Hepatocyte (in vitro differentiated cells): Measurements from ENCODE around the gene IFT27. TPM values are rescaled to one million over a fixed set of nuclear protein-coding genes. Genes with fewer than 3 reads are reported as not detected.

ENCODE experiments used
- DNase-seq: peaks from one replicate; pipeline ENCODE4 v3.0.0-alpha.2; 2016; ENCODE audit warnings: low spot score
- H2AFZ ChIP-seq: fragments of 200-600 bp; sonication (generic); 2 replicates; pipeline ENCODE4 v1.6.0; 2016; ENCODE audit warnings: antibody characterized with exemption, mild to moderate bottlenecking
- H3K27ac ChIP-seq: fragments of 200-600 bp; sonication (generic); 2 replicates; pipeline ENCODE4 v1.5.1; 2016; ENCODE audit warnings: mild to moderate bottlenecking
- H3K27me3 ChIP-seq: fragments of 200-600 bp; sonication (generic); 2 replicates; pipeline ENCODE4 v1.6.1; 2016
- H3K36me3 ChIP-seq: fragments of 200-600 bp; sonication (generic); replicated peaks from 2 replicates; pipeline ENCODE4 v1.5.1; 2016; ENCODE audit warnings: low read depth; ENCODE audit not compliant: insufficient read depth
- H3K4me1 ChIP-seq: fragments of 200-600 bp; sonication (generic); 2 replicates; pipeline ENCODE4 v1.5.1; 2016; ENCODE audit warnings: mild to moderate bottlenecking, moderate library complexity; ENCODE audit not compliant: insufficient read depth
- H3K4me2 ChIP-seq: fragments of 200-600 bp; sonication (generic); 2 replicates; pipeline ENCODE4 v1.6.0; 2016
- H3K4me3 ChIP-seq: fragments of 200-600 bp; sonication (generic); 2 replicates; pipeline ENCODE4 v1.5.1; 2016; ENCODE audit warnings: mild to moderate bottlenecking
- H3K79me2 ChIP-seq: fragments of 200-600 bp; sonication (generic); 2 replicates; pipeline ENCODE4 v1.6.0; 2017; ENCODE audit warnings: mild to moderate bottlenecking
- H3K9me2 ChIP-seq: fragments of 200-600 bp; sonication (generic); replicated peaks from 2 replicates; pipeline ENCODE4 v1.6.0; 2017; ENCODE audit warnings: mild to moderate bottlenecking; ENCODE audit not compliant: insufficient read depth
- H3K9me3 ChIP-seq: fragments of 200-600 bp; sonication (generic); 2 replicates; pipeline ENCODE4 v1.5.1; 2016; ENCODE audit warnings: low read depth, mild to moderate bottlenecking
- H4K20me1 ChIP-seq: fragments of 200-600 bp; sonication (generic); 2 replicates; pipeline ENCODE4 v1.6.0; 2016; ENCODE audit warnings: mild to moderate bottlenecking; ENCODE audit not compliant: insufficient read depth, poor library complexity, severe bottlenecking
- EZH2 ChIP-seq: fragments of 200-600 bp; sonication (generic); IDR thresholded peaks from 2 replicates; pipeline ENCODE4 v1.6.1; 2016; ENCODE audit warnings: antibody characterized with exemption, mild to moderate bottlenecking, borderline replicate concordance
- EZH2phosphoT487 ChIP-seq: fragments of 200-600 bp; sonication (generic); IDR thresholded peaks from one replicate; pipeline ENCODE4 v1.6.1; 2018; ENCODE audit warnings: antibody characterized with exemption, mild to moderate bottlenecking, low read depth, moderate library complexity; ENCODE audit not compliant: unreplicated experiment, severe bottlenecking
- WGBS: methylation state at CpG from one replicate; pipeline ENCODE4 v1.1.6; 2016; ENCODE audit warnings: low lambda C conversion rate; ENCODE audit errors: missing lambda C conversion rate; 5-methylcytosine and 5-hydroxymethylcytosine counted together
- polyA plus RNA-seq: library from polyadenylated mRNA; unstranded; fragments of >200 nt; fragmentation: Nextera tagmentation; extraction: Ambion mirVana; gene quantifications from 2 replicates; pipeline ENCODE4 v1.2.1, GENCODE V29; 2016
- total RNA-seq: library from RNA; depleted of rRNA; stranded (reverse); fragments of >200 nt; gene quantifications from 2 replicates; pipeline ENCODE4 v1.2.3, GENCODE V29; 2014
- TF ChIP-seq, protein P1 (sequence below): fragments of 200-600 bp; sonication (generic); IDR thresholded peaks from 2 replicates; pipeline ENCODE4 v1.5.1; 2016; ENCODE audit warnings: antibody characterized with exemption, mild to moderate bottlenecking; ENCODE audit not compliant: poor library complexity

The IFT27 gene
- total and polyA plus RNA-seq, 2 experiments from 2014 or later: 15.3 to 25.3 TPM

DNA sequence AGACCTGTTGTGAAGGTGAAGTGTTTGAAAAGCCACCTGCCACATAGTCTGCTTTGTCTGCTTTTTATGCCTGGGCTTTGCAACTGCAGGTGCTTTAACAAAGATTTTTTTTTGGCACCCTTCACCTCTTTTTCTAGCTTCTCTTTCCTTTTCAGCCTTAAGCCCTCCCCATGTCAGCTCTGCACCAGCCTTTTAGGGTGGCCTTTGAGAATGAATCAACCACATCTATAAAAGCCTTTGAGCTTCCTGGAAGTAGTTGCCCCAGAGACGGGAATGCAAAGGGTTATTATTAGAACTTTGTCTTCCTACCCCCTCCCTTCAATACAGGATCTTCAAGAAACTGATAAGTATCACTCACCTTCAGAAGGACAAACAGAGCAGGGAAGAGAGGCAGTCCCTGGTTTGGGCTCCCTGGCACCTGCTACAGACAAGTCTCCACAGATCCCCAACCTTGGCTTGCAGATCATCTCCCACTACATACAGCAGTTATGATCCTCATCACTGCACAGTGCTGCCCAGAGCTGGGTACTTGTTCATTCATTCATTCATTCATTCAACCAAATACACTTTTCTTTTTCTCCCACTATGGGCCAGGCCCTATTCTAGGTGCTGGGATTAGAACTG lies 32.9 kb upstream of the IFT27 start:
- no peaks in the 10 kb centered on the region for H3K9me2 ChIP-seq
- TF ChIP-seq EZH2phosphoT487 (no peak), EZH2 (no peak)
- TF ChIP-seq, protein P1, sequence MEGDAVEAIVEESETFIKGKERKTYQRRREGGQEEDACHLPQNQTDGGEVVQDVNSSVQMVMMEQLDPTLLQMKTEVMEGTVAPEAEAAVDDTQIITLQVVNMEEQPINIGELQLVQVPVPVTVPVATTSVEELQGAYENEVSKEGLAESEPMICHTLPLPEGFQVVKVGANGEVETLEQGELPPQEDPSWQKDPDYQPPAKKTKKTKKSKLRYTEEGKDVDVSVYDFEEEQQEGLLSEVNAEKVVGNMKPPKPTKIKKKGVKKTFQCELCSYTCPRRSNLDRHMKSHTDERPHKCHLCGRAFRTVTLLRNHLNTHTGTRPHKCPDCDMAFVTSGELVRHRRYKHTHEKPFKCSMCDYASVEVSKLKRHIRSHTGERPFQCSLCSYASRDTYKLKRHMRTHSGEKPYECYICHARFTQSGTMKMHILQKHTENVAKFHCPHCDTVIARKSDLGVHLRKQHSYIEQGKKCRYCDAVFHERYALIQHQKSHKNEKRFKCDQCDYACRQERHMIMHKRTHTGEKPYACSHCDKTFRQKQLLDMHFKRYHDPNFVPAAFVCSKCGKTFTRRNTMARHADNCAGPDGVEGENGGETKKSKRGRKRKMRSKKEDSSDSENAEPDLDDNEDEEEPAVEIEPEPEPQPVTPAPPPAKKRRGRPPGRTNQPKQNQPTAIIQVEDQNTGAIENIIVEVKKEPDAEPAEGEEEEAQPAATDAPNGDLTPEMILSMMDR: no peak
- H3K79me2 ChIP-seq: no peaks in the 10 kb centered on the region
- H3K9me3 ChIP-seq: no peaks in the 10 kb centered on the region
- peaks cover 23% of the 10 kb centered on the region for H3K27me3 ChIP-seq
- no peaks in the 10 kb centered on the region for H3K4me1 ChIP-seq
- no peak overlapping the region for H3K4me3 ChIP-seq
- H2AFZ ChIP-seq: no peak overlapping the region
- WGBS: 27% methylated on average over 1 of the region's 1 CpG
- no peak overlapping the region for H3K27ac ChIP-seq
- H3K4me2 ChIP-seq: no peak overlapping the region
- no peaks in the 10 kb centered on the region for H3K36me3 ChIP-seq
- DNase-seq: no peak
- H4K20me1 ChIP-seq: no peaks in the 10 kb centered on the region

DNA sequence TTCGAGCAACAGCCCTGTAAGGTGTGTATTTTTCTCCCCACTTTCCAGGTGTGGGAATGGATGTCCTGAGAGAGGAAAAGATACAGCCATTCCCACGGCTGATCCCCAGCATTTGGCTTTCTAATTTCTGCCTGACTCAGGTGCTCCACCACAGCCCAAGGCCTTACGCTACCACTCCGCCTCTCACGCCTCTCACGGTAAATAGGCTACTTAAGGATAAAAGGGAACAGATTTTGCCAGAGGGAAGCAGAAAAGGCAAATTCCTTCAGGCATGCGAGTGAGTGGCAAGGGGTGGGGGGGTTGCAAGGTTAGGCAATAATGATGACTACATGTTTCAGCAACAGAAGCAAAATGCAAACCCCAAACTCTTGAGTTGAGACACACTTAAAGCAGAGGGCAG lies 31.7 kb upstream of the IFT27 start:
- 64% methylated on average over 7 of the region's 7 CpGs for WGBS

DNA sequence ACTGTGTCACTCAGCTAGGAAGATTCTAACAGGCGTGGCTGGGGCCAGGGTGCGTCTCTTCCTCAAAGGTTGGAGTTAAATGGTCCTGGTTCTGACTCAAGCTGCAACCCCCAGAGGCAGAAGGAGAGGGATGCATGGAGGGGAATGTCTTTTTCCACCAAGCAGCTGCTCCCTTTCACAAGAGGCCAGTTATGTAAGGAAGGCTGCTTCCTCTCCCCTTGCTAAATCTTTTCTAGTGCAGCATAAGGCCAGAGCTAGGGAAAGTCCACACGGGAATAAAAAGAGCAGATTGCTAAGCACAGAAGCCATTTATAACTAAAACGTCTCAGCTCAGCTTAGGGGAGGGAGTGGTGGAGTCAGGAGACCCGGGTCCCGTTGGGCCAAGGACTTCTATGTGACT lies 30.9 kb upstream of the IFT27 start:
- Histone ChIP-seq H3K4me1 (no peaks in the 10 kb centered on the region), H3K9me2 (no peaks in the 10 kb centered on the region), H3K79me2 (no peaks in the 10 kb centered on the region), H4K20me1 (no peaks in the 10 kb centered on the region), H3K9me3 (no peaks in the 10 kb centered on the region), H2AFZ (no peak overlapping the region), H3K27me3 (peaks cover 9% of the 10 kb centered on the region), H3K4me3 (no peak overlapping the region), H3K36me3 (no peaks in the 10 kb centered on the region), H3K4me2 (no peak overlapping the region), H3K27ac (no peak overlapping the region)
- 80% methylated on average over 6 of the region's 6 CpGs for WGBS
- TF ChIP-seq, protein P1: no peak
- TF ChIP-seq EZH2phosphoT487: no peak
- no peak for TF ChIP-seq EZH2
- DNase-seq: no peak

More for the DNA sequence above, 31.7 kb upstream of the IFT27 start:
- Histone ChIP-seq H3K36me3 (no peaks in the 10 kb centered on the region), H4K20me1 (no peaks in the 10 kb centered on the region), H3K9me2 (no peaks in the 10 kb centered on the region), H3K27me3 (peaks cover 11% of the 10 kb centered on the region), H3K4me3 (no peak overlapping the region), H2AFZ (no peak overlapping the region), H3K4me1 (no peaks in the 10 kb centered on the region), H3K79me2 (no peaks in the 10 kb centered on the region), H3K9me3 (no peaks in the 10 kb centered on the region), H3K27ac (no peak overlapping the region), H3K4me2 (no peak overlapping the region)
- DNase-seq: no peak
- TF ChIP-seq EZH2 (no peak), EZH2phosphoT487 (no peak)
- TF ChIP-seq, protein P1: no peak

DNA sequence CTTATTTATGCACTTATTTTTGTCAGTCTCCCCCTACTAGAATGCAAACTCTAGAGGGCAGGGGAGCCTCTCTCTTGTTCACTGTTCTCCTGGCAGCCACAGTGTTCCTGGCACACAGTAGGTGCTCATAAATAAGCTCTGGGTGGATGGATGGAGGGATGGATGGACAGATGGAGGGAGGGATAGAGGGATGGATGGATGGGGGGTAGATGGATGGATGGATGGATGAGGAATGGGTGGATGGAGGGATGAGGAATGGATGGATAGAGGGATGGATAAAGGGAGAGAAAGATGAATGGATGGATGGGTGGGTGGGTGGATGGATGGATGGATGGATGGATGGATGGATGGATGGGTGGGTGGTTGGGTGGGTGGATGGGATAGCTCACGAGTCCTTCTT lies 27.4 kb upstream of the IFT27 start:
- WGBS: 100% methylated on average over 1 of the region's 1 CpG
- H3K79me2 ChIP-seq: no peaks in the 10 kb centered on the region
- DNase-seq: no peak
- no peaks in the 10 kb centered on the region for H3K9me2 ChIP-seq
- peaks cover 9% of the 10 kb centered on the region for H3K27me3 ChIP-seq
- H3K27ac ChIP-seq: no peak overlapping the region
- no peak overlapping the region for H3K4me3 ChIP-seq
- no peaks in the 10 kb centered on the region for H3K4me1 ChIP-seq
- TF ChIP-seq EZH2phosphoT487 (no peak), EZH2 (no peak)
- TF ChIP-seq, protein P1: no peak
- no peak overlapping the region for H3K4me2 ChIP-seq
- no peaks in the 10 kb centered on the region for H3K9me3 ChIP-seq
- no peak overlapping the region for H2AFZ ChIP-seq
- no peaks in the 10 kb centered on the region for H4K20me1 ChIP-seq
- H3K36me3 ChIP-seq: no peaks in the 10 kb centered on the region
